GM18951 (cell line): ENCODE data around the gene RBBP8NL.

ENCODE experiments used
- POLR2A ChIP-seq: IDR thresholded peaks from 4 replicates; pipeline ENCODE4 v1.6.1; 2011; ENCODE audit warnings: mild to moderate bottlenecking; ENCODE audit not compliant: insufficient read length, insufficient read depth; ENCODE audit errors: extremely low read depth
- in situ Hi-C: fragments of 300-500 bp; cut with MboI; formaldehyde crosslinking; loops from one replicate; pipeline ENCODE4 v1.12.0; 2022; ENCODE audit warnings: low sequenced_read_pairs, mixed read lengths, inconsistent platforms; ENCODE audit not compliant: unreplicated experiment

The RBBP8NL gene

DNA sequence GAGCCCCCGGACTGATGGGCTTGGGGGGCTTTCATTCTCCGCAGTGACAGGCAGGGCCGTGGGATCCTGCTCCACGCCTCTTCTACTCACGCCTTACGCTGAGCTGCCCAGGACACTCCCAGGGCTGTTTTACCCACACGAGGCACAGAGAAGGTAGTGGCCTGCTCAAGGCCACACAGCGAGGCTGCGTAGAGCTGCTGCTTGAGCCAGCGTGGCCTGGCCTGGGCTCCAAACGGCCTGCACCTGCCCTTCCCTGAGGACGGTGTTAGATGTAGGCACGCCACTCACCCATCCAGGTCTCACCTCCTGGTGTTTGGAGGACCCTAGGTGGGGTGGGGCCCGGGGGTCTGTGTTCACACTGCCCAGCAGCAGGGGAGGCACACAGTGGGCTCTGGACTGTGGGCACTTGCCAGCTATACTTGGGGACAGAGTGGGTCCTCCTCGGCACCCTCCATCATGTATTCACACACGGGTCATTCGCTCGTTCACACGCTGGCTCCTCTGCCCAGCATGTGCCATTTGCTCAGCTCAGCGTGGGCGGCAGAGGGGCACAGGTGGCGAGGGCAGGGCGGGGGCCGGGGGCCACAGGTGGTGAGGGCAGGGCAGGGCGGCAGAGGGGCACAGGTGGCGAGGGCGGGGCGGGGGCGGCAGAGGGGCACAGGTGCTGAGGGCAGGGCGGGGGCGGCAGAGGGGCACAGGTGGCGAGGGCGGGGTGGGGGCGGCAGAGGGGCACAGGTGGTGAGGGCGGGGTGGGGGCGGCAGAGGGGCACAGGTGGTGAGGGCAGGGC, 18.4 kb upstream of the RBBP8NL start:
- in situ Hi-C loops = no loop called here
- TF ChIP-seq POLR2A = no peak

GRCh38 chr20:62444286-62444685, 16.9 kb upstream of the RBBP8NL start:
- in situ Hi-C loops = no loop called here
- TF ChIP-seq POLR2A = no peak

GRCh38 chr20:62441987-62442539, 14.7 kb upstream of the RBBP8NL start:
- in situ Hi-C loops = no loop called here
- TF ChIP-seq POLR2A = no peak

GRCh38 chr20:62439218-62439617, 11.9 kb upstream of the RBBP8NL start:
- no peak for TF ChIP-seq POLR2A
- in situ Hi-C loops = no loop called here

DNA sequence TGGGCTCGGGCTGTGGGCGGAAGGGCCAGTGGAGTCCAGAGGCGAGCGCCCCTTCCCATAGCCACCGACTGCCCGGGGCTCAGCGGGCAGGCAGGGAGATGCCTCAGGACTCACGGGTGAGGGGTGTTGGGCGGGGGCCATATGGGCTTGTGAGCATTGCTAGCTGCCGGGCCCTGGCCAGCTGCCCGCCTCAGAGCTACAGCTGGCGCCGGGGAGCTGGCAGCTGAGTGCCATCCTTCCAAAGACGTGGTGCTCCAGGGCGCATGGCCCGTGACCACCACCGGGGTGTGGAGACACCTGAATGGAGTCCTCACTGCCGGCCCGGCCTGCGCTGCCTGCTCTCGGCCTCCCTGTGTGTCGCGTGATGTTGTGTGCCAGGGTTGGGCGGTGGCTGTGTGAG, 10.6 kb upstream of the RBBP8NL start:
- in situ Hi-C loops = no loop called here
- TF ChIP-seq POLR2A = no peak

DNA sequence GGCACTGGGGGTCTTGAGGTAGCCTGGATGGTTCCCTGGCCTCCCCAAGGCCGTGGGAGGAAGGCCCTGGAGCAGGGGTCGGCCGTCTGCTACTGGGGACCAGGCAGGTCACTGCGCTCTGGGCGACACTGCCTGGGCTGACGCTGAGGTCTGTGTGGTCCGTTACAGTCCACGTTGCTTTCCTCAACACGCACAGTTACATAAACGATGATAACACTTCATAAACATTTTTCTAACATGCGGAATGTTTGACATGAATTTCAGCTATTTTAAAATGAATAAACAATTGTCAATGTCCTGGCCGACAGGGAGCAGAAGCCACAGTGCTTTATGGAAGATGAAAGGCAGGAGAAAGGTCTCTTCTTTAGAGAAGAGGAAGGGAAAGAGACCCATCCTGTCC, 10.2 kb upstream of the RBBP8NL start:
- no peak for TF ChIP-seq POLR2A
- in situ Hi-C loops = no loop called here

GRCh38 chr20:62436692-62437091, 9.4 kb upstream of the RBBP8NL start:
- in situ Hi-C loops = no loop called here
- TF ChIP-seq POLR2A = no peak

GRCh38 chr20:62433658-62434497, 6.5 kb upstream of the RBBP8NL start:
- in situ Hi-C loops = no loop called here
- TF ChIP-seq POLR2A = no peak

DNA sequence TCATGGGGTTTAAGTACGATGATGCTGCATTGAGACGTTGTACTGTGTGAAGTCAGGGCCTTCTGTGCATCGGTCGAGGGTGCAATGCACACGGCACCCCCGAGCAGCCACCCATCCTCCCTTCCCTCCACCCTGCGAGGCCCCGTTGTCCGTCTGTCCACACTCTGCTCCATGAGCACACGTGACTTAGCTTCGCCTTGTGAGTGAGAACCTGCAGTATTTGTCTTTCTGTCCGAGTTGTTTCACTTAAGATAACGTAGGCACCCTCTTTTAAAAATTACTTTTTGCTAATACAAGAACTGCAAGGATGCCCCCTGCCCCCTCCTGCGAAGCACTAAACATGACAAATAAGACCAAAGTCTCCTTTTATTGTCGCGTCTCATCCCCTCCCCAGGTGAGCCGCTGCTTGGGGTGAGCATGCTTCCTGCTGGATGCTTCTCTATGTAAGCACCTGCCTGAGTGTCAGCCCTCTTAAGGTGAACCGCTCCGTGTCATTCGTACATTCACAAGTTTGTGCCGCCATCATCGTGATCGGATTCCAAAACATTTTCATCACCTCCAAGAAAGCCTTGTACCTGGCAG, 3.6 kb upstream of the RBBP8NL start:
- TF ChIP-seq POLR2A = no peak
- in situ Hi-C loops = no loop called here

GRCh38 chr20:62430311-62430853, 3.0 kb upstream of the RBBP8NL start:
- in situ Hi-C loops = no loop called here
- TF ChIP-seq POLR2A = no peak

GRCh38 chr20:62429455-62430310, 2.3 kb upstream of the RBBP8NL start:
- no peak for TF ChIP-seq POLR2A
- in situ Hi-C loops = no loop called here
